Activated CD8-positive, alpha-beta memory T cell treated with anti-CD3 and anti-CD28 coated beads for 36 hours (primary cell): Measurements from ENCODE around the gene COPG2. TPM values are rescaled to one million over a fixed set of nuclear protein-coding genes. Genes with fewer than 3 reads are reported as not detected.
"Not testable (repeated sequence)": the region's sequence is repeated elsewhere in the genome, so short reads cannot be mapped to it uniquely, and the experiment has no call there.

Source experiments
- CTCF ChIA-PET: fragments of 350-600 bp; sonication (Branson Sonifier 250); formaldehyde crosslinking; loops from one replicate; lab custom pipeline; 2021; ENCODE audit warnings: antibody characterized with exemption; lab: Charles Lee
- POLR2A ChIA-PET: fragments of 350-600 bp; sonication (Branson Sonifier 250); formaldehyde crosslinking; loops from one replicate; lab custom pipeline; 2021; ENCODE audit warnings: antibody characterized with exemption; lab: Charles Lee
- total RNA-seq, 2 experiments: library from RNA; stranded (reverse); gene quantifications; one replicate each; pipeline ENCODE4 v1.2.3, GENCODE V29; 2021

The COPG2 gene
- total RNA-seq, 2 experiments from 2014 or later = 22.7 to 24.0 TPM

DNA sequence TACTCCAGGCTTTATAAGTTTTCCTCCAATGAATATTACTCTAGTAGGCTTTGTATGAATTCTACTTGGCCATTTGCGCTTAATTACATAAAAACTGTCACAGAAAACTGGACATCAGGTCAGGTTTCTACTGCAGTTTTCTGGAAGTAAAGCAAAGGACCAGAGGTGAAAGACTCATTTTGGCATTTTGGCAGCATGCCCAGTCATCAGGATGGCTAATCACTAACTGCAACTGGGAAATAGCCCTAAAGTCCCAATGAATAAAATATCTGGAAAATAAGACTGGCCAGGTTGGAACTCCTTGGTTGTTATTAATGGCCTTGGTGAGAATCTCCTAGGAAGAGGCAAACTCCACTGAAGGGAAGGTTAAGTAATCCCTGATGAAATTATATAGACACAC is 75.5 kb downstream of the COPG2 start:
- POLR2A ChIA-PET = no interaction called here
- CTCF ChIA-PET = no interaction called here

DNA sequence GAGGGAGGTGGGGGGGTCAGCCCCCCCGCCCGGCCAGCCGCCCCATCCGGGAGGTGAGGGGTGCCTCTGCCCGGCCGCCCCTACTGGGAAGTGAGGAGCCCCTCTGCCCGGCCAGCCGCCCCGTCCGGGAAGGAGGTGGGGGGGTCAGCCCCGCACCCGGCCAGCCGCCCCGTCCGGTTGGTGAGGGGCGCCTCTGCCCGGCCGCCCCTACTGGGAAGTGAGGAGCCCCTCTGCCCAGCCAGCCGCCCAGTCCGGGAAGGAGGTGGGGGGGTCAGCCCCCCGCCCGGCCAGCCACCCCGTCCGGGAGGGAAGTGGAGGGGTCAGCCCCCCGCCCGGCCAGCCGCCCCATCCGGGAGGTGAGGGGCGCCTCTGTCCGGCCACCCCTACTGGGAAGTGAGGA is 77.1 kb downstream of the COPG2 start:
- CTCF ChIA-PET, POLR2A ChIA-PET: not testable (repeated sequence)

DNA sequence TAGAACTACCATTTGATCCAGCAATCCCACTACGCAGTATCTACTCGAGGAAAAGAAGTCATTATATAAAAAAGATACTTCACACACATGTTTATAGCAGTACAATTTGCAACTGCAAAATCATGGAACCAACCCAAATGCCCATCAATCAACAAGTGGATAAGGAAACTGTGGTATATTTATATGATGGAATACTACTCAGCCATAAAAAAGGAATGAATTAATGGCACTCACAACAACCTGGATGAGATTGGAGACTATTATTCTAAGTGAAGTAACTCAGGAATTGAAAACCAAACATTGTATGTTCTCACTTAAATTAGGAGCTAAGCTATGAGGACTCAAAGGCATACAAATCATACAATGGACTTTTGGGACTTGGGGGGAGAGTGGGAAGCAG is 82.6 kb downstream of the COPG2 start:
- POLR2A ChIA-PET, CTCF ChIA-PET: not testable (repeated sequence)

DNA sequence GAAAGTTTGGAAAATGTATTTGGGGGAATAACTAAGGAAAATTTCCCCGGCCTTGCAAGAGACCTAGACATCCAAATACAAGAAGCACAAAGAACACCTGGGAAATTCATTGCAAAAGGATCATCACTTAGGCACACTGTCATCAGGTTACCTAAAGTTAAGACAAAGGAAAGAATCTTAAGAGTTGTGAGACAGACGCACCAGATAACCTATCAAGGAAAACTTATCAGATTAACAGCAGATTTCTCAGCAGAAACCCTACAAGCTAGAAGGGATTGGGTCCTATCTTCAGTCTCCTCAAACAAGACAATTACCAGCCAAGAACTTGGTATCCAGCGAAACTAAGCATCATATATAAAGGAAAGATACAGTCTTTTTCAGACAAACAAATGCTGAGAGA is 93.4 kb downstream of the COPG2 start:
- POLR2A ChIA-PET, CTCF ChIA-PET: not testable (repeated sequence)

DNA sequence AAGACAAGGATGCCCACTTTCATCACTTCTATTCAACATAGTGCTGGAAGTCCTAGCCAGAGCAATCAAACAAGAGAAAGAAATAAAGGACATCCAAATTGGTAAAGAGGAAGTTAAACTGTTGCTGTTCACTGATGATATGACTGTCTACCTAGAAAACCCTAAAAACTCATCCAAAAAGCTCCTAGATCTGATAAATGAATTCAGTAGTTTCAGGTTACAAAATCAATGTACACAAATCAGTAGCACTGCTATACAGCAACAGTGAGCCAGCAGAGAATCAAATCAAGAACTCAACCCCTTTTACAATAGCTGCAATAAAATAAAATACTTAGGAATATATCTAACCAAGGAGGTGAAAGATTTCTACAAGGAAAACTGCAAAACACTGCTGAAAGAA is 98.4 kb downstream of the COPG2 start:
- POLR2A ChIA-PET, CTCF ChIA-PET: not testable (repeated sequence)

DNA sequence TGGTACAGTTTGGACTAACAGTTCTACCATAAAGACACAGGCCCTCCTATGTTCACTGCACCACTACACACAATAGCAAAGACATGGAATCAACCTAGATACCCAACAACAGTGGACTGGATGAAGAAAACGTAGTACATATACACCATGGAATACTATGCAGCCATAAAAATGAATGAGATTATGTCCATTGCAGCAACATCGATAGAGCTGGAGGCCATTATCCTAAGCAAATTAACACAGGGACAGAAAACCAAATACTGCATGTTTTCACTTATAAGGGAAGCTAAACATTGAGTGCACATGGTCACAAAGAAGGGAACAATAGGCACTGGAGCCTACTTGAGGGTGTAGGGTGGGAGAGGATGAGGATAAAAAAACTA is 101.7 kb downstream of the COPG2 start:
- ChIA-PET POLR2A (no interaction called here), CTCF (no interaction called here)

GRCh38 chr7:130566168-130566897 is 102.2 kb downstream of the COPG2 start:
- ChIA-PET CTCF (no interaction called here), POLR2A (no interaction called here)

DNA sequence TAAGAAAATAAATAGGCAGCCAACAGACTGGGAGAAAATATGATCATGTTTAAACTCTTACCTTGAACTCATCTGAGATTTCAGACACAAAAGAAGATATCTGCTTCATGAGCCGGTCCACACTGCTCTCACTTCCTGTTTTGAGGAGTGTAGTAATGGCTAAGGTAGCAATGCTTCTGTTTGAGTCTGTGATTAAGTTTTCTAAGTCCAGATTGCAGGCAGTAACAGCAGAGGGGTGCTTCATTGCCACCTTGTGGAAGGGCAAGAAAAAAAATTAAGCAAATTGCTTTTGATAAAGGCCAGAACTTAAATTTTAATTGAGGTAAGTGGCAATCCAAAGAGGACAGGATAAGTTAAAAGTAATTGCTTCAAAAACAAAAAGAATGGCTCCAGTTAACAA is 107.6 kb downstream of the COPG2 start:
- ChIA-PET CTCF (no interaction called here), POLR2A (no interaction called here)

DNA sequence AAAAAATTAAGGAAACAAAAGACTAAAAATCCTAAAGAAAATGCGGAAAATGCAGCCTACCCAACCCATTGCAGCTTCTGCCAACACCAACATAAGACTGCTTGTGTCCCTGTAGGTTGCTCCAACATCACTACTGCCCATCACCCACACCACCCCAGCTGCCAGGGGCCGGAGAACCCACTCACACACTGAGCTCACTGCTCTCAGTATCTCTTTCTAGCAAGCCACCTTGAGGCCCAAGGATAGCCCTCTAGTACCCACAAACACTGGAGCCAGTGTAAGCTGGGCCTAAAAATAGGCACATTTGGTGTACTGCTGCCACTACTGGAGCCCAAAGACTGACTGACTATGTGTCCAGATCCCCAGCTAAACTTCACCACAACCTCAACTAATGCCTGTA is 109.4 kb downstream of the COPG2 start:
- ChIA-PET POLR2A (interaction anchor here (0.5 kb wide), 1 partner anchor 526 kb away, joined by 8 read pairs; no protein-coding TSS in a partner anchor), CTCF (no interaction called here)

GRCh38 chr7:130554481-130554880 is 114.1 kb downstream of the COPG2 start:
- ChIA-PET POLR2A (no interaction called here), CTCF (no interaction called here)

- ChIA-PET CTCF (no interaction called here), POLR2A (no interaction called here)
Measured at GRCh38 chr7:130553398-130554029, 115.0 kb downstream of the COPG2 start.

GRCh38 chr7:130544356-130544755 is 124.2 kb downstream of the COPG2 start:
- ChIA-PET POLR2A (no interaction called here), CTCF (no interaction called here)

DNA sequence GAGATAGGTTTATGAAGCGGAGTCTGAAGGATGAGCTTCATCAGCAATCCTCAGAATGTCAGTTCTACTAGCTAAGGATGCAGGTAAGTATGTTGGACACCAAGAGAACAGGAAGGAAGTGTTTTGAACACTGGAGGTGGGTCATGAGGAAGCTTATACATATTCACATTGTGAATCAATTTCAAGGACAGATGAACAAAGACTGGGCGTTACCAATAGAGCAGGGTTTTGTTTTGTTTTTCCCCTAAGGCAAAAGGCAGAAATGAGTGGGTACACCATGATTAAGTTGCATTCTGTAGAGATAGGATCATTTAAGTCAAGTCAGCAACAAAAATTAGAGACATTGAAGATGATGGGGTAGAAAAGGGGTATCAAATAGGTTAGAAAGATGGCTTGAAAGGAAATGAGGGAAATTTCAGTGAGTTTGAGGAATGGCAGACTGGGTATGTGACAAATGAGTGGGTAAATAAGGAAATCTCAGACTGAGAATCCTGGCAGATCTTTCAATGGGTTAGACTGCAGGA is 125.0 kb downstream of the COPG2 start:
- POLR2A ChIA-PET = interaction anchor here (0.6 kb wide), 1 partner anchor 27 kb away, joined by 3 read pairs; no protein-coding TSS in a partner anchor

GRCh38 chr7:130542297-130542696 is 126.3 kb downstream of the COPG2 start:
- CTCF ChIA-PET, POLR2A ChIA-PET: not testable (repeated sequence)

More for the DNA sequence above, 125.0 kb downstream of the COPG2 start:
- CTCF ChIA-PET = no interaction called here

GRCh38 chr7:130541287-130541686 is 127.3 kb downstream of the COPG2 start:
- POLR2A ChIA-PET, CTCF ChIA-PET: not testable (repeated sequence)

DNA sequence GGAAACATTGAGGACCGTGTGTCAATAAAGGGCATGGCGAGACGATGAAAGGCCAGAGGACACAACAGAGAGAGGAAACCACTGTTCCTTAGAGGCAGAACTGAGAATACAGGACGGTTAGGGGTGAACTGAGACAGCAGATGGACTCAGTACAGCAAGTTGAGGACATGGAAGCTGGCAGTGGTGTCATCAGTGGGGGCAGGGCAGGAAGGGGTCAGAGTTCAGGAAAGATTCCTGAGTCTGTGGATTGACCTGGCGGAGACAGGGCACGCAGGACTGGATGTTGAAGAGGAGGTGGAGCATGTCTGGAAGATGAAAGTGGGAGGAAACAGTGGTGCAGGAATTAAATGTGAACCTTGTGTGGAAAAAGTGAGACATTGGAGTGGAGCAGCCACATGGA is 130.7 kb downstream of the COPG2 start:
- POLR2A ChIA-PET, CTCF ChIA-PET: not testable (repeated sequence)

GRCh38 chr7:130529417-130529816 is 139.1 kb downstream of the COPG2 start:
- CTCF ChIA-PET = no interaction called here
- POLR2A ChIA-PET = no interaction called here

GRCh38 chr7:130527752-130528355 is 140.7 kb downstream of the COPG2 start:
- CTCF ChIA-PET = not testable (repeated sequence)

DNA sequence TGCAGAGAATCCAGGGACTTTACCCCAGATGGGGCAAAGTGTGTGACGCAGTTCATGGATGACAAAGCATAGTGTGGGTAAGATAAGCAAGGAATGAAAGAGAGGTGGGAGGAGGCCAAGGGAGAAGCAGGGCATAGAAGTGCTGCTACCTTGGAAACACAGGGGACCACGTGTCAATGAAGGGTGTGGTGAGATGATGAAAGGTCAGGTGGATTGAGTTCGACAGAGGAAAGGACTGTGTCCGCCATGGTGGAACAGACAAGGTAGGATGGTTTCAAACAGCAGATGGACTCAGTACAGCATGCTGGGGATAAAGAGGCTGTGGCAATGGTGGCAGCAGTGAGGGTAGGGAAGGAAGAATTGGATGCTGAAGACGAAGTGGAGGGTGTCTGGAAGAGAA is 143.9 kb downstream of the COPG2 start:
- ChIA-PET POLR2A (no interaction called here), CTCF (no interaction called here)

More at GRCh38 chr7:130527752-130528355, 140.7 kb downstream of the COPG2 start:
- POLR2A ChIA-PET = not testable (repeated sequence)

GRCh38 chr7:130523519-130524125 is 144.9 kb downstream of the COPG2 start:
- CTCF ChIA-PET, POLR2A ChIA-PET: not testable (repeated sequence)
